Muscle layer of colon (tissue), 2 donors: Measurements from ENCODE around the gene IL32.

ENCODE experiments used
- H3K27ac ChIP-seq: one replicate; pipeline ENCODE4 v1.7.0; 2013; ENCODE audit warnings: low read depth, mild to moderate bottlenecking, low read length, moderate library complexity
- H3K27me3 ChIP-seq, 2 donors: one replicate each; pipeline ENCODE4 v1.7.0; 2013; ENCODE audit warnings: low read length in 2 of 2, mild to moderate bottlenecking in 2 of 2; ENCODE audit not compliant: insufficient read depth in 2 of 2, control insufficient read depth in 1 of 2
- H3K36me3 ChIP-seq: one replicate; pipeline ENCODE4 v1.7.0; 2013; ENCODE audit warnings: mild to moderate bottlenecking, low read length; ENCODE audit not compliant: insufficient read depth
- H3K4me1 ChIP-seq: one replicate; pipeline ENCODE4 v1.7.0; 2013; ENCODE audit warnings: mild to moderate bottlenecking, low read length; ENCODE audit not compliant: insufficient read depth
- H3K4me3 ChIP-seq, 2 donors: one replicate each; pipeline ENCODE4 v1.7.0; 2013; ENCODE audit warnings: low read length in 2 of 2, low read depth in 1 of 2, mild to moderate bottlenecking in 1 of 2, moderate library complexity in 1 of 2
- H3K9ac ChIP-seq: one replicate; pipeline ENCODE4 v1.7.0; 2013; ENCODE audit warnings: low read length
- H3K9me3 ChIP-seq: one replicate; pipeline ENCODE4 v1.7.0; 2013; ENCODE audit warnings: mild to moderate bottlenecking, low read length
- donor health status: abdominal sarcoma.
- donor health status: Adenocarcinoma of cecum.

The IL32 gene

DNA sequence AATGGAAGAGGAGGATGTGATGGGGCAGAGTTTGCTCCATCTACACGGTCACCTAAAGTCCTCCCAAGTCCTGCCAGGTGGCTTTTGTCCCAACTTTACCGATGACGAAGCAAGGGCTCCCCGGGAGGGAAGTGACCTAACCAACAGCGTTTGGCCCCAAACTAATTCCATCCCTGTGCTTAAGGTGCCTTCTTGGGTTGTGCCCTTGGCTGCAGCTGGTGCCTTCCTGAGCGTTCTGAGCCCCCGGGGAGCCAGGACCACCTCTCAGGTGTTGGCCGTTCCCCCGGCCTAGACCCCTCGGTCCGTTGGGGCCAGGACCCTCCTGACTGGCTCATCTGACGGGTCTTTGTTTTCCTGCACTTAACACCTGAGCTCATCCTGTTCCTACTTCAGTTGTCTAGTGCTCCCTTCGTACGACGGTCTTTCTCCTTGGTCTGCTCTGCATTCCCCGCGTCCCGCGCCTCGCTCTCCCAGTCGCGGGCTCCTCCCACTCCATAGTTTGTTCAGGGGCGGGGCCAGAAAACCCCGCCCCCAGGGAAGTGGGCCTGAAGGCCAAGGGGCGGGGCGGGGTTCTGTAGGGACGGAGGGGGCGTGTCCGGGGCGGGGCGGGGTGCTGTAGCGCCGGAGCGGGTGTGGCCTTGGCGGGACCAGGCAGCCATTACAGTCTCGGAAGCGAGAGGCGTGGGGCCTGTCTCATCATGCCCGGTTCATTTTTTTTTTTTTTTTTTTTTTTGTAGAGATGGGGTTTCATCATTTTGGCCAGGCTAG lies 34.5 kb downstream of the IL32 start:
- Histone ChIP-seq H3K4me3 (no peak overlapping the region), H3K36me3 (no peaks in the 10 kb centered on the region), H3K4me1 (no peaks in the 10 kb centered on the region), H3K27ac (no peak overlapping the region), H3K9me3 (no peaks in the 10 kb centered on the region), H3K9ac (no peak overlapping the region), H3K27me3 (peaks cover 3 to 30% of the 10 kb centered on the region in 2 donors)

DNA sequence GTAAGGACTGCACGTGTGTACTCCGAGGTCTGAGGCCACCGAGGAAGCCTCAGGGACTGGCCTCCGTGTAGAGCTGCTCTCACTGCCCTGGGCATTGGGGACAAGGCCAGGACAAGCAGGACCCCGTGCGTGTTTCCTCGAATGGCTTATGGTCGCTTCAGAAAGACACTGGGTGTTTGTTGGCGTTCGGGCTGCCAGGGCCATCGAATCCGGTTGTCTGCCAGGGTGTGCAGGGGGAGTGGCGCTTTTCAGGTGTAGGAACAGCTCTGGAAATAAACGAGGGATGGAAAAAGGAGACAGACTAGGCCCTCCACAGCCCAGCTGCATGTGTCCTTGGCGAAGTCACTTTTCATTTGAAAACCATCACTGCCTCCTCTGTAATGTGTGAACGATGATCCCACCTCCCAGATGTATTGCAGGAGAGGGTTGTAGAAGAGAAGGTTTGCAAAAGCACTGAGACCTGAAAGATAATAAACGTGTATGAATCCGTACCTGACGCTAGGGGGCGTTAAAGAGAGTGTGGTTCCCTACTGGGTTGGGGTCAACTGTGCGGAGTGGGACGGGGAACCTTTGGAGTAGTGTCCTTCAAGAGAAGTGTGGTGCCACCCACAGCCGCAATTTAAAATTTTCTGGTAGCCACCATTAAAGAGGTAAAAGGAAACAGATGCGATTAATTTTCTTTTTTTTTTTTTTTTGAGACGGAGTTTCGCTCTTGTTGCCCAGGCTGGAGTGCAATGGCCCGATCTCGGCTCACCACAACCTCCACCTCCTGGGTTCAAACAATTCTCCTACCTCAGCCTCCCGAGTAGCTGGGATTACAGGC lies 35.8 kb downstream of the IL32 start:
- no peaks in the 10 kb centered on the region for H3K4me1 ChIP-seq
- H3K36me3 ChIP-seq, result no peaks in the 10 kb centered on the region
- no peaks in the 10 kb centered on the region for H3K9me3 ChIP-seq
- no peak overlapping the region for H3K27ac ChIP-seq
- H3K27me3 ChIP-seq, result peaks cover 3 to 30% of the 10 kb centered on the region in 2 donors
- no peak overlapping the region for H3K4me3 ChIP-seq
- H3K9ac ChIP-seq, result no peak overlapping the region

DNA sequence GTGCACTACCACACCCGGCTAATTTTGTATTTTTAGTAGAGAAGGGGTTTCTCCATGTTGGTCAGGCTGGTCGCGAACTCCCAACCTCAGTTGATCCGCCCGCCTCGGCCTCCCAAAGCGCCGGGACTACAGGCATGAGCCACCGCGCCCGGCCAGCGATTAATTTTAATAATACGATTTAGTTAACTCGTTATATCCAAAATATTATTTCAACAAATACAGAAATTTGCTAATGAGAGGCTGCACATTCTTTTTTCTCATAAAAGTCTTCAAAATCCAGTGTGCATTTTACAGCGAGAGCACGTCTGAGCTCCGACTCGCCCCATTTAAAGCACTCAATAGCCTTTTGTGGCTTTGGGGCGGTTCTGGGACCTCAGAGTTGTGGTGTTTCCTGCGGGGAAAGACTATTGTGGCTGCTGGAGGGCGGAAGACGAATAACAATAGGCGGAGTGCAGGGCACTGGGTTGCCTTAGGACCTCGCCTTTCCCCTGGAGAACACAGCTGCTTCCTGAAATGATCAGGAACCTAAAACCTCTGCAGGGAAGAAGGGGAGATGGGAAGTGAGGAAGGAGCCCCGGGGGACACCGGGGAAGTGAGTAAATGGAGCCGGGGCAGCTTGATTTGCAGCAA lies 36.5 kb downstream of the IL32 start:
- Histone ChIP-seq H3K27ac (no peak overlapping the region), H3K27me3 (peaks cover 3 to 30% of the 10 kb centered on the region in 2 donors), H3K9ac (no peak overlapping the region), H3K4me3 (no peak overlapping the region), H3K4me1 (peaks cover 2% of the 10 kb centered on the region), H3K9me3 (no peaks in the 10 kb centered on the region), H3K36me3 (no peaks in the 10 kb centered on the region)

DNA sequence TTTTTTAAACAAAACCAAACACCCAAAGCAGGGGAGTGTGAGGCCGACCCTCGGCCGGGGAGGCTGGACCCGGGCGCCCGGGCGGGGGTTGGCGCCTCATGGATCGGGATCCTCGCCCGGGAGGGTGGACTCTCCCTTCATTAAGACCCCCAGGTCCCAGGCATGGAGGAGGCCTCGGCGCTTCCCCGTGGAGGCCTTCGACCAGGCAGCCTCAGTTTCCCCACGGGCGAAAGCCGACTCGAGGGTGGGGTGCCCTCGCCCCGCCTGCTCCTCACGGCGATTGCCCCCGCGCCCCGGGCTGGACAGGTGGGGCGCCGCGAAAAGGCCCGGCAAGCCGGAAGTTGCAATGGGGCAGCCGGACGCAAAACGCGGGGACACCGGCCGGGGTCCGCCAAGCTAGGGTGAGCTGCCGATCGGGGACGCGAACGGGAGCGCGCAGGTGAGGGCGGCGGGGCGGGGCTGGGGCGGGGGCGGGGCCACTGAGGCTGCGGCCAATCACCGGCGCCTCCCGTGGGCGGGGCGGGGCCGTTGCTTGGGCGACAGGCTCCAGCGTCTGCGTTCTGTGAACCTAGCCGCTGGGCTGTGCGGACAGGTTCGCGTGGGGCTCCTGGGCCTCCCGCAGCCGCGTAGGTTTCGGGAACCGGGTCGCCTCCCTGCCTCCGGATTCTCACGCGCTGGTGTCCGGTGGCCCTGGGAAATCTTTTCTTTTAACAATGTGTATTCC lies 40.9 kb downstream of the IL32 start:
- Histone ChIP-seq H3K9ac (no peak overlapping the region), H3K4me1 (peaks cover 8% of the 10 kb centered on the region), H3K9me3 (no peaks in the 10 kb centered on the region), H3K27ac (peak overlapping the region; percentile 52), H3K36me3 (no peaks in the 10 kb centered on the region), H3K4me3 (peak overlapping the region; percentile 50 to 59), H3K27me3 (peaks cover 0 to 6% of the 10 kb centered on the region in 2 donors)

DNA sequence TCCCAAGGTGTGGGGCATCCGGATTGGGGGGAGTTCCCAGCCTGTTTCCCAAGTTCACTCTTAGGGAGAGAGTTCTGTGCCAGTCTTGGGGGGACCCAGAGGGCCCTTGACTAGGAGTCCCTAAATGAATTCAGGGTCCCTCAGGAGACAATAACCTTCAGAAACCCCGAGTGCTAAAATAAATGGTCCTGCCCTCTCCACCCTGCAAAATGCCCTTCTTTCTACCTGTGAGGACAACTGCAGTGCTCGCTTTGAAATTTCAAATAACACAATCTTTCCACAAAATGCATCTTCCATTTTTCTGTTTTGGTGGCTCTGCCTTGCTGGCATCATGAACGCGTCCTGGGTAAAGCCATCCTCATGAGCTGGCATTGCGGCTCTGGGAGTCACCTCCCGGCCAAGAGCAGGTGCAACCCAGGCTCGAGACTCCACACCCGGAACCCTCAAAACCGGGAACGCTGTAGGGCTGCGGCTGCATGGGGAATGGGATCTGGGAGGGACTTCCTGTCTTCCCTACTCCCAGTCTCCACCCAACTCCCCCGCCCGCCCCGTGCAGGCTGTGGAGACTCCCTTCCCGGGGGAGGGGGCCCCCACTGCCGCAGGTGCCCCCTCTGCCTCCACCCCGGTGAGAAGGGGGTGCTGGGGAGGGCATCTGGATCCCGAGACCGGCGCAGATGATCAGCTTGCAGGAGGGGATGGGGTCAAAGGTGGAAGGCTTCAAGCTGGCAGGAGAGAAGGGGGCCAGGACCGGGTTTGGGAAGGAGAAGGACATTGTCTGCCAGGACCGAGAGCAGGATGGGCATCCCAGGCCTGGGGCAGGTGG lies 46.8 kb downstream of the IL32 start, which contains the start of gene ZNF205:
Gene ZNF205, plus strand, starts transcription at position 529 of the 823 bp plus-strand sequence. CDS start 845 bp downstream, outside the sequence.
- H3K9ac ChIP-seq, result peak within 1 kb of the TSS; percentile 64
- H3K9me3 ChIP-seq, result no peaks in the 10 kb centered on the region
- H3K27me3 ChIP-seq, result no peaks in the 10 kb centered on the region
- H3K27ac ChIP-seq, result peak within 1 kb of the TSS; percentile 51
- H3K36me3 ChIP-seq, result peaks cover 15% of the 10 kb centered on the region
- H3K4me1 ChIP-seq, result peaks cover 17% of the 10 kb centered on the region
- H3K4me3 ChIP-seq, result peak within 1 kb of the TSS; percentile 78 to 93

GRCh38 chr16:3112881-3113574 lies 47.6 kb downstream of the IL32 start:
- Histone ChIP-seq H3K9ac (peak overlapping the region; percentile 64), H3K4me1 (peaks cover 15% of the 10 kb centered on the region), H3K9me3 (no peaks in the 10 kb centered on the region), H3K4me3 (peak overlapping the region; percentile 78 to 93), H3K36me3 (peaks cover 15% of the 10 kb centered on the region), H3K27ac (peak overlapping the region; percentile 51), H3K27me3 (no peaks in the 10 kb centered on the region)

- Histone ChIP-seq H3K27me3 (no peaks in the 10 kb centered on the region), H3K4me1 (peaks cover 15% of the 10 kb centered on the region), H3K4me3 (peak overlapping the region; percentile 78 to 93), H3K27ac (peak overlapping the region; percentile 21), H3K36me3 (peaks cover 15% of the 10 kb centered on the region), H3K9me3 (no peaks in the 10 kb centered on the region), H3K9ac (peak overlapping the region; percentile 64)
These were observed 48.5 kb downstream of the IL32 start for GRCh38 chr16:3113765-3114479.

DNA sequence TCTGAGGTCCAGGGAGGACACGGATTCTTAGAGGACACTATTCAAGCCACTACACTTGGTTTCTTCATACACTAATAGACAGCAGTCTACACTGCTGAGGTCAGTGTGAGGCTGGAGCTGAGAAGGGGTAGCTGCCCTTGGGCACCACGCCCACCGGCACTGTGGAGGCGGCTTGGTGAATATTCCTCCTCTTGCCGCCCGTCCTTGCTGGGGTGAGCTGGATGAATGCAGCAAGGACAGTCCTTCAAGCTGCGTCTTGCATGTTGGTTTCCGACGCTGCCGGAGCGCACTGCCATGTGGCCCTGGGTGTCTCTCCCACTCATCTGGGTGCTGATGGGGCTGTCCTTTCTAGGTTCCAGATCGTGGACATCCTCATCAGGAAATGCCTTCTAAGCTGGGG lies 49.6 kb downstream of the IL32 start:
- peaks cover 15% of the 10 kb centered on the region for H3K36me3 ChIP-seq
- no peak overlapping the region for H3K9ac ChIP-seq
- H3K27ac ChIP-seq, result no peak overlapping the region
- H3K27me3 ChIP-seq, result no peaks in the 10 kb centered on the region
- no peak overlapping the region for H3K4me3 ChIP-seq
- H3K9me3 ChIP-seq, result no peaks in the 10 kb centered on the region
- peaks cover 15% of the 10 kb centered on the region for H3K4me1 ChIP-seq

- H3K9me3 ChIP-seq, result no peaks in the 10 kb centered on the region
- peaks cover 15% of the 10 kb centered on the region for H3K36me3 ChIP-seq
- H3K4me1 ChIP-seq, result peaks cover 15% of the 10 kb centered on the region
- H3K9ac ChIP-seq, result no peak overlapping the region
- no peak overlapping the region for H3K4me3 ChIP-seq
- no peaks in the 10 kb centered on the region for H3K27me3 ChIP-seq
- no peak overlapping the region for H3K27ac ChIP-seq
These were observed 50.1 kb downstream of the IL32 start for GRCh38 chr16:3115561-3115960.
